Uterus (tissue), 2 donors: ENCODE data around the gene NFIA.

ENCODE experiments used
- CTCF ChIP-seq, 4 experiments: fragments of 200-600 bp in 2 of 4; fragments of 450-650 bp in 2 of 4; sonication (generic) in 2 of 4; IDR thresholded peaks; one replicate each; pipeline ENCODE4 v1.5.1; 2016 to 2019; ENCODE audit warnings: antibody characterized with exemption in 4 of 4, mild to moderate bottlenecking in 2 of 4, moderate library complexity in 1 of 4
- POLR2A ChIP-seq, 2 donors: fragments of 450-650 bp; IDR thresholded peaks; one replicate each; pipeline ENCODE4 v1.6.1; 2016; ENCODE audit warnings: antibody characterized with exemption in 2 of 2, mild to moderate bottlenecking in 1 of 2, moderate library complexity in 1 of 2

GRCh38 chr1:61348025-61348665, 265.8 kb downstream of the NFIA start:
- TF ChIP-seq CTCF (IDR thresholded peaks at IDR 0.05) (no peak), POLR2A (IDR thresholded peaks at IDR 0.05) (no peak)
